D721Med (cell line): Measurements from ENCODE around the gene RAB1B.
"Not testable (repeated sequence)": the region's sequence is repeated elsewhere in the genome, so short reads cannot be mapped to it uniquely, and the experiment has no call there.

ENCODE experiments used
- DNase-seq: peaks from one replicate; pipeline ENCODE4 v3.0.0; 2011; ENCODE audit warnings: low spot score; ENCODE audit not compliant: insufficient read length
- FAIRE-seq: peaks from 2 replicates; lab custom pipeline; 2011; peaks lifted over from hg19 to GRCh38; lab: Jason Lieb, UNC
- TF ChIP-seq, protein P1 (sequence below): IDR thresholded peaks from 2 replicates; pipeline ENCODE4 v1.5.1; 2012; ENCODE audit warnings: mild to moderate bottlenecking, control low read depth; ENCODE audit not compliant: insufficient read depth; ENCODE audit errors: missing control alignments

The RAB1B gene

DNA sequence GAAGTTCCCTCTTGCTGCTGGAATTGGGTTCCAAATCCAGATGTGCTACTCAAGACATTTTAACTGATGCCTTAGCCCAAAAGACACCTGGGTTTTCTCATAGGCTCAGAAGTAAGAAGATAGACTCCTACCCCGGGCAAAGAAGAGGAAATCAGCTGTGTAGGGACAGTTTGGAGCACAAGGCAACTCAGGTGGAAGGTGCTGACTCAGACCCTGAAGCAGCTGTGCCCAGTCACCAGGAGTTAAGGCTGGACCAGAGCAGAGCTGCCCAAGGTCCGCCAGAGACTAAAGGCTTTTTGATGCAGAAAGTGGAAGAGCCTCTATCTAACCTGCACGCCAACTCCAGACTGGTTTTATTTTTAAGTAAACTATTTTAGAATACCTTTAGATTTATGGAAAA, 20.6 kb upstream of the RAB1B start:
- TF ChIP-seq, protein P1, sequence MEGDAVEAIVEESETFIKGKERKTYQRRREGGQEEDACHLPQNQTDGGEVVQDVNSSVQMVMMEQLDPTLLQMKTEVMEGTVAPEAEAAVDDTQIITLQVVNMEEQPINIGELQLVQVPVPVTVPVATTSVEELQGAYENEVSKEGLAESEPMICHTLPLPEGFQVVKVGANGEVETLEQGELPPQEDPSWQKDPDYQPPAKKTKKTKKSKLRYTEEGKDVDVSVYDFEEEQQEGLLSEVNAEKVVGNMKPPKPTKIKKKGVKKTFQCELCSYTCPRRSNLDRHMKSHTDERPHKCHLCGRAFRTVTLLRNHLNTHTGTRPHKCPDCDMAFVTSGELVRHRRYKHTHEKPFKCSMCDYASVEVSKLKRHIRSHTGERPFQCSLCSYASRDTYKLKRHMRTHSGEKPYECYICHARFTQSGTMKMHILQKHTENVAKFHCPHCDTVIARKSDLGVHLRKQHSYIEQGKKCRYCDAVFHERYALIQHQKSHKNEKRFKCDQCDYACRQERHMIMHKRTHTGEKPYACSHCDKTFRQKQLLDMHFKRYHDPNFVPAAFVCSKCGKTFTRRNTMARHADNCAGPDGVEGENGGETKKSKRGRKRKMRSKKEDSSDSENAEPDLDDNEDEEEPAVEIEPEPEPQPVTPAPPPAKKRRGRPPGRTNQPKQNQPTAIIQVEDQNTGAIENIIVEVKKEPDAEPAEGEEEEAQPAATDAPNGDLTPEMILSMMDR, result no peak
- DNase-seq (no peak), FAIRE-seq (no peak)

DNA sequence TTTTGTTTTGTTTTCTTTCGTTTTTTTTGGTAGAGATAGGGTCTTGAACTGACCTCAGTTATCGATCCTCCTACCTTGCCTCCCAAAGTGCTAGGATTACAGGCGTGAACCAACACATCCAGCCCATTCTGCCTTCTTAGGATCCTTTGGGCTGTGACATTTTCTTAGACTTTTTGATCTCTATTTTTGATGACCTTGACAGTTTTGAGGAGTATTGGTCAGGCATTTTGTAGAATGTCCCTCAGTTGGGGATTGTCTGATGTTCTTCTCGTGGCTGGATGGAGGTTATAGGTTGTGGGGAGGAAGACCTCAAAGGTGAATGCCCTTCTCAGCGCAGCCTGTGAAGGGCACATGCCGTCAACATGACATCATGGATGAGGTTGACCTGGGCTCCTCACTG, 19.5 kb upstream of the RAB1B start:
- FAIRE-seq (no peak), DNase-seq (no peak)
- TF ChIP-seq, protein P1, result no peak

DNA sequence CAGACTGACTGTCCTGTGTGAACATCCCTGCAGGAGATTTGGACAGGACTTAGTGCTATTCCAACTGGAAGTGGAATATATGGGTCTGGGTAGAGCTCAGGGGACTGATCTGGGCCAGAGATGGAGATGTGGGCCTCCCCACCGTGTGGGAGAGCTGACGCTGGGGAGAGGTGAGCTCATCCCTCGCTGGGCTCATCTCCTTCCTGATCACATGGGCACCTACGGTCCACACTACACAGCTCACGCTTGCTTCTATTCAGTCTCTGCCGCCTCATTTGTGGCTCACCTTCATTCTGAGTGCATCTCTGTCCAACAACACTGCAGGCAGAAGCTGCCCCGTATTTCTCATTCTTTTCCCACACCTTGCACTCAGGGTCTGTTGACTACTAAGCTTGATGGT, 16.6 kb upstream of the RAB1B start:
- no peak for FAIRE-seq
- DNase-seq, result no peak
- TF ChIP-seq, protein P1, result no peak

DNA sequence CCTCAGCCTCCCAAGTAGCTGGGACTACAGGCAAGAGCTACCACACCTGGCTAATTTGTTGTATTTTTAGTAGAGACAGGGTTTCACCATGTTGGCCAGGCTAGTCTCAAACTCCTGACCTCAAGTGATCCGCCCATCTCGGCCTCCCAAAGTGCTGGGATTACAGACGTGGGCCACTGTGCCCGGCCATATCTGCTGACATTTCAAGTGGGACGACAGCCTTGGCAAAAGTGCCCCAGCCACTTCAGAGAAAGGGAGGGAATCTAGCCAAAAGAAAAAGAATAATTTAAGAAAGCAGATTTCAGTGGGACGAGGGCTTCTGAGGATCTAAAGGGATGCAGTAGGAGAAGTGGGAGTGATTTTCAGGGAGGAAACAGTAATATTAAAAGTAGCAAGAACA, 15.4 kb upstream of the RAB1B start:
- FAIRE-seq, DNase-seq: not testable (repeated sequence)

DNA sequence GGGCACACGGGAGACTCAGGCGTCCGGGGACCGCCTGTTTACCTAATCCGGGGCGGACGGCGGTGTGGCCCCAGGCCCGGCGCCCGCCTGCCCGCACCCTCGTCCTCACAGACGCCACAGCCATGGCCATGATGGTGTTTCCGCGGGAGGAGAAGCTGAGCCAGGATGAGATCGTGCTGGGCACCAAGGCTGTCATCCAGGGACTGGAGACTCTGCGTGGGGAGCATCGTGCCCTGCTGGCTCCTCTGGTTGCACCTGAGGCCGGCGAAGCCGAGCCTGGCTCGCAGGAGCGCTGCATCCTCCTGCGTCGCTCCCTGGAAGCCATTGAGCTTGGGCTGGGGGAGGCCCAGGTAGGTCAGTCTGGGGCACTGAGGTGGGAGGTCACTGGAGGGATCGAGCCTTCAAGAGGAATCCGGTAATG, 10.0 kb upstream of the RAB1B start:
- FAIRE-seq (no peak), DNase-seq (no peak)
- TF ChIP-seq, protein P1, result no peak

DNA sequence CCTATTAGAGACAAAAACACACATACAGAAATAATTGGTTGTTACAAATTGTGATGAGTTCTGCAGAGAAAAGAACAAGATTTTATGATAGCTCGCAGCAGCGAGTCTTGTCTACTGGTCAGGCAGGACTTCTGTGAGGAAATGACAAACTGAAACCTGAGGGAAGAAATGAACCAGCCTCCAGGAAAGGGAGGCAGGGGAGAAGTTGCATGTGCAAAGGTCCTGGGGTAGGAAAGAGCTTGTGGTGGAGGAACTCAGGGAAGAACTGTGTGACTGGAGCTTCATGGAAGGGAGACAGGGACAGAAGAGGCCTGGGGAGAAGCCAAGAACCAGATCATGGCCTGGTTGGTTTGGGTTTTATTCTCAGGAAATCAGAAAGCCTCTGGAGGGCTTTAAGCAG, 9.2 kb upstream of the RAB1B start:
- TF ChIP-seq, protein P1, result no peak
- DNase-seq (no peak), FAIRE-seq (no peak)

DNA sequence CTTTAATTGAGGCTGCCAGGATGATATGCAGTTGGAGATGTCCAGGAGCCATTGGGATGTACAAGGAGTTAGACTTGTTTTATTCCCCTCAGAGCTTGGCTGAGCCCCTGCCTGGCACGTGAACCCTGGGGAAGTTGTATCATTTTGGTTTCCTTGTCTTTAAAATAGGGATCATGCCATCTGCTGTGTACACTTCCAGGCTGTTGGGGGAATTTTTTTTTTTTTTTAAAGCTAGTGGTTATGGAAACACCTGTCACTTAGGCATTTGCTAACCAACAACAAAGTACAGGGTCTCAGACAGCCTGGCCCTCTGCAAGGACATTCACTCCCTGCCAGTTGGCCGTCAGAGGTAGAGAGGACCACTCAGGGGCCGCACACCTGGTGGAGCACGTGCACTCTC, 8.5 kb upstream of the RAB1B start:
- DNase-seq, result no peak
- FAIRE-seq, result no peak
- TF ChIP-seq, protein P1, result no peak

DNA sequence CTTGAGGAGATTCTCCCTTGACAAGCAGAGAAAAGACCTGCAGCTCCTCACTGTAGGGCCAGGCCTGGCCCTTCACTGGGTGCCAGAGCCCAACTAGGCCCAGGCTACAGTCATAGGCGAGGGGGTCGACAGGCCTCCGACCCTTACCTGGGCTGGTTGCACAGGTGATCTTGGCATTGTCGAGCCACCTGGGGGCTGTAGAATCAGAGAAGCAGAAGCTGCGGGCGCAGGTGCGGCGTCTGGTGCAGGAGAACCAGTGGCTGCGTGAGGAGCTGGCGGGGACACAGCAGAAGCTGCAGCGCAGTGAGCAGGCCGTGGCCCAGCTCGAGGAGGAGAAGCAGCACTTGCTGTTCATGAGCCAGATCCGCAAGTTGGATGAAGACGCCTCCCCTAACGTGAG, 6.9 kb upstream of the RAB1B start:
- TF ChIP-seq, protein P1, result no peak
- FAIRE-seq (no peak), DNase-seq (no peak)
